Central memory CD8-positive, alpha-beta T cell (primary cell): ENCODE results near the gene CAVIN4.

Experiments used
- ATAC-seq: fragments of 150-1000 bp; cut with Tn5 transposase; replicated peaks from 2 replicates; pipeline ENCODE4 v1.10.0; 2022; ENCODE audit warnings: mild to moderate bottlenecking, moderate FRiP score, moderate number of reproducible peaks; ENCODE audit not compliant: poor library complexity, severe bottlenecking; ENCODE audit errors: extremely low read depth
- DNase-seq, 2 donors: peaks; one replicate each; pipeline ENCODE4 v3.0.0; 2021; ENCODE audit warnings: low spot score in 2 of 2
- H3K27ac Mint-ChIP-seq: one replicate; pipeline ENCODE4 v1.8.0; 2022; ENCODE audit warnings: low read depth, mild to moderate bottlenecking, moderate library complexity, mixed read lengths
- H3K27me3 Mint-ChIP-seq: one replicate; pipeline ENCODE4 v1.8.0; 2022; ENCODE audit warnings: mixed read lengths
- H3K36me3 Mint-ChIP-seq: one replicate; pipeline ENCODE4 v1.8.0; 2022; ENCODE audit warnings: mild to moderate bottlenecking, moderate library complexity, mixed read lengths; ENCODE audit not compliant: insufficient read depth
- H3K4me1 Mint-ChIP-seq: one replicate; pipeline ENCODE4 v1.8.0; 2022; ENCODE audit warnings: mixed read lengths
- H3K4me3 Mint-ChIP-seq: one replicate; pipeline ENCODE4 v1.8.0; 2022; ENCODE audit warnings: mild to moderate bottlenecking, moderate library complexity, mixed read lengths
- H3K9me3 Mint-ChIP-seq: one replicate; pipeline ENCODE4 v1.8.0; 2022; ENCODE audit warnings: mixed read lengths

Gene CAVIN4

DNA sequence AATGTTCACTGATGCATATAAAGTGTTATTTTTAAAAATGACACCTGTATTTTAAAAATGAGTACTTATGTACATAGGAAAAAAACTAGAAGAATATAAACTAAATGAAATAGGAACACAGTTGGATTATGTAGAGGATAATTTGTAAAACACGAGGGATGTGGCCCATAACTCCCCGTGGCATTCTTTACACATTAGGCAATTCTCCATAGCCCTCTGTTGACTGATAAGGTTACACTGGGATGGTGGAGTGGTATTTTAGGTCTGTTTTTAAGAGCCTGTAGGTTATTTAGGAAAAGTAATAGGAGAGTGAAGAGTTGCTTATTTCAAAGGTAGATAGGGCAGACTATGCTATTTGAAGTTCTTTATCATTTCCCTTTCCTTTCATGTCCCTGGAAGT is 1.8 kb downstream of the CAVIN4 start:
- no peaks in the 10 kb centered on the region for H3K27me3 Mint-ChIP-seq
- no peak overlapping the region for H3K27ac Mint-ChIP-seq
- no peaks in the 10 kb centered on the region for H3K36me3 Mint-ChIP-seq
- no peaks in the 10 kb centered on the region for H3K9me3 Mint-ChIP-seq
- no peaks in the 10 kb centered on the region for H3K4me1 Mint-ChIP-seq
- no peak for DNase-seq
- no peak overlapping the region for H3K4me3 Mint-ChIP-seq
- no peak for ATAC-seq

DNA sequence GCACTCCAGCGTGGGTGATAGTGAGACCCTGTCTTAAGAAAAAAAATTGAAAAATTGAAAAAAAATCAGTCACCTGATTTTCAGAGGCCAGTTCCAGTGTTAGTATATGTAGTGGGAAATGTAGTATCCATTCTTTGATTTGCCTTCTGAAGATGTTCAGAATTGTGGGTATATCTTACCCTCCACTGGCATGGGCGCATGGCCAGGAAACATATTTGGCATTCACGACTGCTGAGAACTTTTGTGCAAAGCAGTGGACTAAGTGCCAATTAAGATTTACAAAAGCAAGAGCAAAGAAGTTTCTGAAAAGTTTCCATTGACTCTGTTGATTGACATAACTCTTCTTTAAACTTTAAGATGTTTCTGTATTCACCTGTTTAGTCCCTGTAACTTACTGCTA is 2.4 kb downstream of the CAVIN4 start:
- DNase-seq (no peak), ATAC-seq (no peak)
- Mint-ChIP-seq H3K27ac (no peak overlapping the region), H3K4me1 (no peaks in the 10 kb centered on the region), H3K36me3 (no peaks in the 10 kb centered on the region), H3K4me3 (no peak overlapping the region), H3K9me3 (no peaks in the 10 kb centered on the region), H3K27me3 (no peaks in the 10 kb centered on the region)

DNA sequence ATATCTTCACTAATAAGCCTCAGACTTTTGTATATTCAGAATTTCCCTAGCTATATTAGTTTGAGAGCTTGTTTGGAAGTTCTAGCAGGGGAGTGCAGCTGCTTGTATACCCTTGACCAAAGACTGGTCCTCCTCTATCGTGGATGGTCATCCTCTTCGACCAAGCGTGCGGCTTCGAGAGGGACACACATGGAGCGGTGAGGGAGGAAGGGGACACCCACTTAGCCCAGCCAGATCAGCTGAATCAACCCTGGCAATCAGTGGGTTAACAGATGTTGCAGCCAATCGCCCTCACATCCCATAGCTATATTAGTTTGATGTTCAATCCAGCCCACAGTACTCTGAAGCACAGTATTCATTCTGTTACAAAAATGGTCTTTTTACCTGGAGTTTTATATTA is 3.2 kb downstream of the CAVIN4 start:
- no peaks in the 10 kb centered on the region for H3K9me3 Mint-ChIP-seq
- no peaks in the 10 kb centered on the region for H3K4me1 Mint-ChIP-seq
- H3K4me3 Mint-ChIP-seq = no peak overlapping the region
- H3K27me3 Mint-ChIP-seq = no peaks in the 10 kb centered on the region
- H3K27ac Mint-ChIP-seq = no peak overlapping the region
- ATAC-seq (no peak), DNase-seq (no peak)
- no peaks in the 10 kb centered on the region for H3K36me3 Mint-ChIP-seq

DNA sequence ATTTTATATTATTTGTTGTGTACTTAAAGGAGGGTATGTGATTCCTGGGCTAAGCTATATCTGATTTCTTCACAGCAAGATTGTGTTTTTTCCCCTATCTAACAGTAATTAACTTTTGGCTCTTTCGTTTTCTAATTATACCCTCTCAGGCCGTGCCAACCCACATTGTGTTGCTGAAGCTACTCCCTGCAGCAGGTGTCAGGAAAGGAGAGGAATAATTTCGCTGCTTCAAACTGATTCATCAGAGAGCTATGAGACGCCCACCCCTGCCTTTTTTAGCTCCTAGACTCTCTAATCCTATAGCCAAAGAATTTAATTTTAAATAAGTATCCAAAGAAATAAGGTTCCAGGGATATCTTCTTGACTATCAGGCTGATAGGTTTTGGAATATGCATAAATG is 3.8 kb downstream of the CAVIN4 start:
- Mint-ChIP-seq H3K9me3 (no peaks in the 10 kb centered on the region), H3K27me3 (no peaks in the 10 kb centered on the region), H3K4me3 (no peak overlapping the region), H3K36me3 (no peaks in the 10 kb centered on the region), H3K27ac (no peak overlapping the region), H3K4me1 (no peaks in the 10 kb centered on the region)
- DNase-seq (no peak), ATAC-seq (no peak)

DNA sequence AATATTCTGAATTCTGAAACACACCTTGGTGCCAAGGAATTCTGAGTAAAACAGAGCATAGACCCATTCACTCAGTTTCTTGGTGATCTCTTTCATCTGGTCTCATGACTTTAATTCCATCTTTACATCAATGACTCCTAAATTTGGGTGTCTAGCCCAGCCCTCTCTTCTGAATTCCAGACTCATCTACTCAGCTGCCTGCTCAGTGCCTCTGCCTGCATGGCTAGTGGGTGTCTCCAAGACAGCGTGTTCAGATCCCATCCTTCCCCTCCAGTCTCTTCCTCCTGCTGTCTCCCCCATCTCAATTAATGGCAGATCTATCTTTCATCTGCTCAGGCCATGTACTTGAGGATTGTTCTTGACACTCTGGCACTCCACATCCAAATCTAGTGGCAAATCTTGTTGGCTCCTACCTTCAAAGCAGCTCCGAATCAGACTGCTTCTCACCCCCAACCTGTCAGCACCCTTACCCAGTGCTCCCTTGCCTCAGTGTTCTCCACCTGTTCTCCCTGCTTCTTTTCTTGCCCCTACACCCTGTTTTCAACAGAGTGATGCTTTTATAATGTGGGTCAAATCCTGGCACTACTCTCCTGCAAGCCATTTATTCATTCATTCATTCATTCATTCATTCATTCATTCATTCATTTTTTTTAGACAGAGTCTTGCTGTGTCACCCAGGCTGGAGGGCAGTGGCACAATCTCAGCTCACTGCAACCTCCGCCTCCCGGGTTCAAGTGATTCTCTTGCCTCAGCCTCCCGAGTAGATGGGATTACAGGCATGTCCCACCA is 5.3 kb downstream of the CAVIN4 start:
- no peaks in the 10 kb centered on the region for H3K9me3 Mint-ChIP-seq
- ATAC-seq = no peak

DNA sequence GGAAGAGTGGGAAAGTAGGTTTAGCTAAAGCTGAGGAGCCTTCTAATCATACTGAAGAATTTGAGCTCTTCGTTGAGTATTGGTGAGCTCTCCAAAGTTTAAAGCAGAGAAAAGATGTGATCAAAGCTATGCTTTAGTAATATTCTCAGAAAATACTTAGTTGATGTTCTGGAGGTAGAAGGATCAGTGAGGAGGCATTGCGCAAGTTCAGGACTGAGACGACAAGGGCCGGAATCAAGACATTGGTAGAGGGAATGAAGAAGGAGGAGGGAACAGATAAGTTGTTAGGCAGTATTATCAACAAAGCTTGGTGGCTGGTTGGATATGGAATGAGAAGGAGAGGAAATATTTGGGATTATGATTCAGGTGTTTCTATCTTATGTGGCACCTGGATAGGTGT is 7.1 kb downstream of the CAVIN4 start:
- DNase-seq (no peak), ATAC-seq (no peak)
- H3K4me1 Mint-ChIP-seq = no peaks in the 10 kb centered on the region
- no peaks in the 10 kb centered on the region for H3K36me3 Mint-ChIP-seq
- H3K9me3 Mint-ChIP-seq = no peaks in the 10 kb centered on the region
- no peak overlapping the region for H3K27ac Mint-ChIP-seq
- no peak overlapping the region for H3K4me3 Mint-ChIP-seq
- no peaks in the 10 kb centered on the region for H3K27me3 Mint-ChIP-seq

More for the DNA sequence above, 5.3 kb downstream of the CAVIN4 start:
- Mint-ChIP-seq H3K27me3 (no peaks in the 10 kb centered on the region), H3K36me3 (no peaks in the 10 kb centered on the region), H3K4me3 (no peak overlapping the region), H3K27ac (no peak overlapping the region), H3K4me1 (no peaks in the 10 kb centered on the region)
- no peak for DNase-seq

DNA sequence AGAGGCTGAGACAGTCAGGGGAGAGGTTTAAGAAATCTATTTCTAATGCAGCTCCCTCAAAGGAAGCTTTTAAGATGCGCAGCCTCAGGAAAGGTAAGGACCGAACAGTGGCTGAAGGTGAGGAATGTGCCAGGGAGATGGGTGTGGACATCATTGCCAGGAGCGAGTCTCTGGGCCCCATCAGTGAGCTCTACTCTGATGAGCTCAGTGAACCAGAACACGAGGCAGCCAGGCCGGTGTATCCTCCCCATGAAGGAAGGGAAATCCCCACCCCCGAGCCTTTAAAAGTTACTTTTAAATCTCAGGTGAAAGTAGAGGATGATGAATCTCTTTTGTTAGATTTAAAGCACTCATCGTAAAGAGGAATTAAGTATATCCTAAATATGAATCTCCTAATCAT is 8.2 kb downstream of the CAVIN4 start:
- H3K36me3 Mint-ChIP-seq = no peaks in the 10 kb centered on the region
- no peaks in the 10 kb centered on the region for H3K9me3 Mint-ChIP-seq
- no peaks in the 10 kb centered on the region for H3K4me1 Mint-ChIP-seq
- H3K4me3 Mint-ChIP-seq = no peak overlapping the region
- DNase-seq = no peak
- H3K27ac Mint-ChIP-seq = no peak overlapping the region
- no peak for ATAC-seq
- no peaks in the 10 kb centered on the region for H3K27me3 Mint-ChIP-seq

DNA sequence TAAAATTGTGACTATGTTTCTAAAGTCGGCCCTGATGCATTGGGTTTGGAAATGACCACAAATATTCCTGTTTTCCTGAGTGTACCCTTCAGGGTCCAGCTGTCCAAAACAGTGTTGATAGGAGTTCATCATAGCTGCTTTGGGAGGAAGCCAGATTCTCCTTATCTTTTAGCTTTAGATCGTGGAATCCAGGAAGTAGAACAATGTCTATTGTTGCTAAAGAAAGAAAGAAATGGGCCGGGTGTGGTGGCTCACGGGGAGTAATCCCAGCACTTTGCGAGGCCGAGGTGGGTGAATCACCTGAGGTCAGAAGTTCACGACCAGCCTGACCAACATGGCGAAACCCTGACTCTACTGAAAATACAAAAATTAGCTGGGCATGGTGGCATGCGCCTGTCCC is 9.5 kb downstream of the CAVIN4 start:
- ATAC-seq (no peak), DNase-seq (no peak)
- Mint-ChIP-seq H3K4me1 (no peaks in the 10 kb centered on the region), H3K4me3 (no peak overlapping the region), H3K9me3 (no peaks in the 10 kb centered on the region), H3K27me3 (no peaks in the 10 kb centered on the region), H3K27ac (no peak overlapping the region), H3K36me3 (no peaks in the 10 kb centered on the region)

DNA sequence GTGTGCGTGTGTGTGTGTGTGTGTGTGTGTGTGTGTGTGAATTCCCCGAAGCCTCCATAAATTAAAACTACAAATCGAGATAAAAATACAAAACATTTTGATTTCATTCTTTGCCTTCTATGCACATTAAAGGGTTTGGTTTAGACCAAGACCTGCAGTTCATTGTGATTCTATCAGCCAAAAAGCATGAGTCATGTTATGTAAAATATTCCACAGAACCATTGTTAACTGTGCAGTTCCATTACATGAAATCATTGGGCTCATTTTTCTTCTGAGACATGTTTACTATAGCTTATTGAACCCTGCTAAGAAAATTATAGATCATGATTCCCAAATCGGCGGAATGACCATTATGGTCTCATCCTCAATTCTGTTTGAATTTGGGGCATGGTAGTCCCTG is 11.7 kb downstream of the CAVIN4 start:
- no peak for DNase-seq

GRCh38 chr9:100590481-100590880 is 12.6 kb downstream of the CAVIN4 start:
- no peaks in the 10 kb centered on the region for H3K4me1 Mint-ChIP-seq
- H3K9me3 Mint-ChIP-seq = no peaks in the 10 kb centered on the region
- H3K4me3 Mint-ChIP-seq = no peak overlapping the region
- H3K36me3 Mint-ChIP-seq = no peaks in the 10 kb centered on the region
- no peak overlapping the region for H3K27ac Mint-ChIP-seq
- no peaks in the 10 kb centered on the region for H3K27me3 Mint-ChIP-seq
- ATAC-seq = no peak
- DNase-seq = no peak

More for the DNA sequence above, 11.7 kb downstream of the CAVIN4 start:
- no peaks in the 10 kb centered on the region for H3K27me3 Mint-ChIP-seq
- no peaks in the 10 kb centered on the region for H3K36me3 Mint-ChIP-seq
- ATAC-seq = no peak
- no peak overlapping the region for H3K4me3 Mint-ChIP-seq
- no peaks in the 10 kb centered on the region for H3K9me3 Mint-ChIP-seq
- H3K4me1 Mint-ChIP-seq = no peaks in the 10 kb centered on the region
- no peak overlapping the region for H3K27ac Mint-ChIP-seq

DNA sequence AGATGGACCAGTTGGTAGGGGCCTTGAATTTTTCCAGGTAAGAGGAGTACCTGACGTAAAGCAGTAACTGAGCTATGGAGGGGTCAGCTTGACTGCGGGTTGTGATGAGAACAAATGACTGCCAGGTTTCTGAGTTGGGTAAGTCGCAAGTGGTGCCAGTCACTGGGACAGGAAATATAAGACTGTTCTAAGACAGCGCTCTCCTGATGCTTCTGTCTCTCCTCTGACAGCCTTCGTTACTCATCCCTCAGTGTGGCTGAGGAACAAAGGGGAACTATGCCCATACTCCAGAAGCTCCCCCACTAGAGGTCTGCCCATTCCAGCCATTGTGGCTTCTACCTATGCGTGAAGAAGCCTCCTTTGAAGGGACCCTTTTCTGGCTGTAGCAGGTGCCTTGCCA is 13.3 kb downstream of the CAVIN4 start:
- Mint-ChIP-seq H3K9me3 (no peaks in the 10 kb centered on the region), H3K27ac (no peak overlapping the region), H3K4me3 (no peak overlapping the region), H3K27me3 (no peaks in the 10 kb centered on the region), H3K36me3 (no peaks in the 10 kb centered on the region), H3K4me1 (peaks cover 5% of the 10 kb centered on the region)
- DNase-seq (no peak), ATAC-seq (no peak)

GRCh38 chr9:100591639-100592412 is 13.9 kb downstream of the CAVIN4 start:
- H3K9me3 Mint-ChIP-seq = no peaks in the 10 kb centered on the region
- DNase-seq (no peak), ATAC-seq (no peak)
- H3K27ac Mint-ChIP-seq = no peak overlapping the region
- H3K4me3 Mint-ChIP-seq = no peak overlapping the region
- no peaks in the 10 kb centered on the region for H3K27me3 Mint-ChIP-seq
- H3K36me3 Mint-ChIP-seq = no peaks in the 10 kb centered on the region
- H3K4me1 Mint-ChIP-seq = peaks cover 5% of the 10 kb centered on the region
